ENCODE data around the gene HNRNPAB.
"Not testable (repeated sequence)": the region's sequence is repeated elsewhere in the genome, so short reads cannot be mapped to it uniquely, and the experiment has no call there.

HNRNPAB gene

GRCh38 chr5:178228609-178229008 is 24.3 kb downstream of the HNRNPAB start:
- peaks cover 37 to 52% of the 10 kb centered on the region in 2 donors for H3K36me3 ChIP-seq (ENCODE audit: control insufficient read depth in 2 of 2, insufficient read depth in 2 of 2, low read length in 2 of 2)
- no peaks in the 10 kb centered on the region for H3K9me3 ChIP-seq (ENCODE audit: control insufficient read depth in 2 of 2, low read length in 2 of 2)
- no peaks in the 10 kb centered on the region for H3K27me3 ChIP-seq (ENCODE audit: control insufficient read depth in 2 of 2, insufficient read depth in 2 of 2, low read length in 2 of 2)
- H3K4me3 ChIP-seq (ENCODE audit: low read length in 2 of 2) = no peak overlapping the region
- H3K9ac ChIP-seq (ENCODE audit: low read depth in 1 of 2, low read length in 2 of 2) = no peak overlapping the region
- H3K27ac ChIP-seq (ENCODE audit: low read depth in 2 of 2, low read length in 2 of 2) = peak overlapping the region; percentile 87 to 91
- H3K4me1 ChIP-seq (ENCODE audit: control insufficient read depth in 2 of 2, insufficient read depth in 2 of 2, low read length in 2 of 2) = peaks cover 56 to 60% of the 10 kb centered on the region in 2 donors

GRCh38 chr5:178229111-178229510 is 24.8 kb downstream of the HNRNPAB start:
- not testable (repeated sequence) for H3K9ac ChIP-seq (ENCODE audit: low read depth in 1 of 2, low read length in 2 of 2); H3K9me3 ChIP-seq (ENCODE audit: control insufficient read depth in 2 of 2, low read length in 2 of 2); H3K27me3 ChIP-seq (ENCODE audit: control insufficient read depth in 2 of 2, insufficient read depth in 2 of 2, low read length in 2 of 2); H3K4me3 ChIP-seq (ENCODE audit: low read length in 2 of 2)
- peaks cover 56 to 60% of the 10 kb centered on the region in 2 donors for H3K4me1 ChIP-seq (ENCODE audit: control insufficient read depth in 2 of 2, insufficient read depth in 2 of 2, low read length in 2 of 2)
- H3K27ac ChIP-seq (ENCODE audit: low read depth in 2 of 2, low read length in 2 of 2) = peak overlapping the region in 1 of 2 donors; percentile 87
- H3K36me3 ChIP-seq (ENCODE audit: control insufficient read depth in 2 of 2, insufficient read depth in 2 of 2, low read length in 2 of 2) = peaks cover 37 to 49% of the 10 kb centered on the region in 2 donors

GRCh38 chr5:178229861-178230260 is 25.5 kb downstream of the HNRNPAB start:
- Histone ChIP-seq H3K4me3 (ENCODE audit: low read length in 2 of 2) (peak overlapping the region in 1 of 2 donors; percentile 79), H3K36me3 (ENCODE audit: control insufficient read depth in 2 of 2, insufficient read depth in 2 of 2, low read length in 2 of 2) (peaks cover 32 to 41% of the 10 kb centered on the region in 2 donors), H3K9ac (ENCODE audit: low read depth in 1 of 2, low read length in 2 of 2) (no peak overlapping the region), H3K27ac (ENCODE audit: low read depth in 2 of 2, low read length in 2 of 2) (peak overlapping the region; percentile 35 to 49), H3K27me3 (ENCODE audit: control insufficient read depth in 2 of 2, insufficient read depth in 2 of 2, low read length in 2 of 2) (no peaks in the 10 kb centered on the region), H3K4me1 (ENCODE audit: control insufficient read depth in 2 of 2, insufficient read depth in 2 of 2, low read length in 2 of 2) (peaks cover 62 to 64% of the 10 kb centered on the region in 2 donors), H3K9me3 (ENCODE audit: control insufficient read depth in 2 of 2, low read length in 2 of 2) (no peaks in the 10 kb centered on the region)

GRCh38 chr5:178230879-178231538 is 26.7 kb downstream of the HNRNPAB start:
- no peaks in the 10 kb centered on the region for H3K27me3 ChIP-seq (ENCODE audit: control insufficient read depth in 2 of 2, insufficient read depth in 2 of 2, low read length in 2 of 2)
- H3K9ac ChIP-seq (ENCODE audit: low read depth in 1 of 2, low read length in 2 of 2) = peak overlapping the region; percentile 93 to 96
- peak overlapping the region; percentile 93 to 98 for H3K27ac ChIP-seq (ENCODE audit: low read depth in 2 of 2, low read length in 2 of 2)
- peak overlapping the region; percentile 79 to 81 for H3K4me3 ChIP-seq (ENCODE audit: low read length in 2 of 2)
- no peaks in the 10 kb centered on the region for H3K9me3 ChIP-seq (ENCODE audit: control insufficient read depth in 2 of 2, low read length in 2 of 2)
- H3K4me1 ChIP-seq (ENCODE audit: control insufficient read depth in 2 of 2, insufficient read depth in 2 of 2, low read length in 2 of 2) = peaks cover 55 to 57% of the 10 kb centered on the region in 2 donors
- H3K36me3 ChIP-seq (ENCODE audit: control insufficient read depth in 2 of 2, insufficient read depth in 2 of 2, low read length in 2 of 2) = peaks cover 32 to 35% of the 10 kb centered on the region in 2 donors

- Histone ChIP-seq H3K27ac (ENCODE audit: low read depth in 2 of 2, low read length in 2 of 2) (peak overlapping the region; percentile 93 to 98), H3K4me3 (ENCODE audit: low read length in 2 of 2) (peak overlapping the region; percentile 79 to 81), H3K36me3 (ENCODE audit: control insufficient read depth in 2 of 2, insufficient read depth in 2 of 2, low read length in 2 of 2) (peaks cover 32 to 35% of the 10 kb centered on the region in 2 donors), H3K27me3 (ENCODE audit: control insufficient read depth in 2 of 2, insufficient read depth in 2 of 2, low read length in 2 of 2) (no peaks in the 10 kb centered on the region), H3K9me3 (ENCODE audit: control insufficient read depth in 2 of 2, low read length in 2 of 2) (no peaks in the 10 kb centered on the region), H3K9ac (ENCODE audit: low read depth in 1 of 2, low read length in 2 of 2) (peak overlapping the region; percentile 93 to 96), H3K4me1 (ENCODE audit: control insufficient read depth in 2 of 2, insufficient read depth in 2 of 2, low read length in 2 of 2) (peaks cover 59 to 60% of the 10 kb centered on the region in 2 donors)
These were observed 27.3 kb downstream of the HNRNPAB start for GRCh38 chr5:178231539-178232123.

GRCh38 chr5:178232124-178232919 is 28.0 kb downstream of the HNRNPAB start, which contains the start of gene PHYKPL:
Gene PHYKPL (minus strand): TSS chr5:178232802. CDS start chr5:178232550, 252 bp downstream.
- Histone ChIP-seq H3K36me3 (ENCODE audit: control insufficient read depth in 2 of 2, insufficient read depth in 2 of 2, low read length in 2 of 2) (peaks cover 29 to 34% of the 10 kb centered on the region in 2 donors), H3K27me3 (ENCODE audit: control insufficient read depth in 2 of 2, insufficient read depth in 2 of 2, low read length in 2 of 2) (no peaks in the 10 kb centered on the region), H3K9me3 (ENCODE audit: control insufficient read depth in 2 of 2, low read length in 2 of 2) (no peaks in the 10 kb centered on the region), H3K4me1 (ENCODE audit: control insufficient read depth in 2 of 2, insufficient read depth in 2 of 2, low read length in 2 of 2) (peaks cover 60 to 61% of the 10 kb centered on the region in 2 donors), H3K9ac (ENCODE audit: low read depth in 1 of 2, low read length in 2 of 2) (peak within 1 kb of the TSS; percentile 93 to 96), H3K4me3 (ENCODE audit: low read length in 2 of 2) (peak within 1 kb of the TSS; percentile 79 to 81), H3K27ac (ENCODE audit: low read depth in 2 of 2, low read length in 2 of 2) (peak within 1 kb of the TSS; percentile 93 to 98)

- H3K27me3 ChIP-seq (ENCODE audit: control insufficient read depth in 2 of 2, insufficient read depth in 2 of 2, low read length in 2 of 2) = no peaks in the 10 kb centered on the region
- peaks cover 60 to 64% of the 10 kb centered on the region in 2 donors for H3K4me1 ChIP-seq (ENCODE audit: control insufficient read depth in 2 of 2, insufficient read depth in 2 of 2, low read length in 2 of 2)
These were observed 28.6 kb downstream of the HNRNPAB start for GRCh38 chr5:178232920-178233429.

GRCh38 chr5:178234121-178234749 is 29.9 kb downstream of the HNRNPAB start:
- Histone ChIP-seq H3K27me3 (ENCODE audit: control insufficient read depth in 2 of 2, insufficient read depth in 2 of 2, low read length in 2 of 2) (no peaks in the 10 kb centered on the region), H3K4me1 (ENCODE audit: control insufficient read depth in 2 of 2, insufficient read depth in 2 of 2, low read length in 2 of 2) (peaks cover 64 to 66% of the 10 kb centered on the region in 2 donors), H3K9me3 (ENCODE audit: control insufficient read depth in 2 of 2, low read length in 2 of 2) (no peaks in the 10 kb centered on the region), H3K9ac (ENCODE audit: low read depth in 1 of 2, low read length in 2 of 2) (peak overlapping the region in 1 of 2 donors; percentile 14), H3K27ac (ENCODE audit: low read depth in 2 of 2, low read length in 2 of 2) (no peak overlapping the region), H3K4me3 (ENCODE audit: low read length in 2 of 2) (peak overlapping the region in 1 of 2 donors; percentile 9), H3K36me3 (ENCODE audit: control insufficient read depth in 2 of 2, insufficient read depth in 2 of 2, low read length in 2 of 2) (peaks cover 12 to 17% of the 10 kb centered on the region in 2 donors)

More at GRCh38 chr5:178232920-178233429, 28.6 kb downstream of the HNRNPAB start:
- Histone ChIP-seq H3K27ac (ENCODE audit: low read depth in 2 of 2, low read length in 2 of 2) (peak overlapping the region; percentile 93 to 98), H3K9me3 (ENCODE audit: control insufficient read depth in 2 of 2, low read length in 2 of 2) (no peaks in the 10 kb centered on the region), H3K9ac (ENCODE audit: low read depth in 1 of 2, low read length in 2 of 2) (peak overlapping the region; percentile 81 to 96), H3K36me3 (ENCODE audit: control insufficient read depth in 2 of 2, insufficient read depth in 2 of 2, low read length in 2 of 2) (peaks cover 22 to 28% of the 10 kb centered on the region in 2 donors), H3K4me3 (ENCODE audit: low read length in 2 of 2) (peak overlapping the region; percentile 79 to 81)

- Histone ChIP-seq H3K27me3 (ENCODE audit: control insufficient read depth in 2 of 2, insufficient read depth in 2 of 2, low read length in 2 of 2) (no peaks in the 10 kb centered on the region), H3K4me3 (ENCODE audit: low read length in 2 of 2) (peak overlapping the region in 1 of 2 donors; percentile 9), H3K27ac (ENCODE audit: low read depth in 2 of 2, low read length in 2 of 2) (peak overlapping the region in 1 of 2 donors; percentile 20), H3K4me1 (ENCODE audit: control insufficient read depth in 2 of 2, insufficient read depth in 2 of 2, low read length in 2 of 2) (peaks cover 61 to 63% of the 10 kb centered on the region in 2 donors), H3K9ac (ENCODE audit: low read depth in 1 of 2, low read length in 2 of 2) (peak overlapping the region; percentile 14 to 38), H3K9me3 (ENCODE audit: control insufficient read depth in 2 of 2, low read length in 2 of 2) (no peaks in the 10 kb centered on the region), H3K36me3 (ENCODE audit: control insufficient read depth in 2 of 2, insufficient read depth in 2 of 2, low read length in 2 of 2) (peaks cover 5 to 10% of the 10 kb centered on the region in 2 donors)
These were observed 30.6 kb downstream of the HNRNPAB start for GRCh38 chr5:178234750-178235587.

All from mucosa of rectum (tissue), 2 donors.